A673 (cell line): ENCODE results near the gene RIN1.

ENCODE experiments used
- CTCF ChIP-seq: fragments of 300-800, 200-600 bp; sonication (generic); conservative IDR thresholded peaks from 2 replicates; pipeline ENCODE4 v1.5.1; 2017; ENCODE audit warnings: low read depth, mild to moderate bottlenecking, antibody characterized with exemption, low read length, moderate library complexity, mixed read lengths
- EZH2 ChIP-seq: fragments of 200-600 bp; sonication (generic); IDR thresholded peaks from 2 replicates; pipeline ENCODE4 v1.6.1; 2017; ENCODE audit warnings: borderline replicate concordance, low read depth, mild to moderate bottlenecking, mixed read lengths, antibody characterized with exemption, low read length; ENCODE audit not compliant: poor library complexity, severe bottlenecking

GRCh38 chr11:66283461-66284105 lies 52.7 kb downstream of the RIN1 start:
- TF ChIP-seq CTCF, result peak; percentile 16; the same call in 1 of the 2 replicates
- no peak for TF ChIP-seq EZH2
